KOPT-K1 (cell line): ENCODE results near the gene SLC35F2.
"Not testable (repeated sequence)": the region's sequence is repeated elsewhere in the genome, so short reads cannot be mapped to it uniquely, and the experiment has no call there.

Source experiments
- H3K27ac ChIP-seq: fragments of 200-600 bp; sonication (generic); 2 replicates; pipeline ENCODE4 v1.5.1; 2016; ENCODE audit warnings: antibody characterized with exemption, mild to moderate bottlenecking, low read depth, low read length; ENCODE audit not compliant: poor library complexity, severe bottlenecking
- H3K36me3 ChIP-seq: fragments of 200-600 bp; sonication (generic); 2 replicates; pipeline ENCODE4 v1.5.1; 2017; ENCODE audit warnings: antibody characterized with exemption, mild to moderate bottlenecking, low read length, moderate library complexity; ENCODE audit not compliant: insufficient read depth
- H3K9me3 ChIP-seq: fragments of 200-600 bp; sonication (generic); 2 replicates; pipeline ENCODE4 v1.5.1; 2017; ENCODE audit warnings: antibody characterized with exemption, low read length, mild to moderate bottlenecking; ENCODE audit not compliant: insufficient read depth, poor library complexity, severe bottlenecking

SLC35F2 gene, protein sequence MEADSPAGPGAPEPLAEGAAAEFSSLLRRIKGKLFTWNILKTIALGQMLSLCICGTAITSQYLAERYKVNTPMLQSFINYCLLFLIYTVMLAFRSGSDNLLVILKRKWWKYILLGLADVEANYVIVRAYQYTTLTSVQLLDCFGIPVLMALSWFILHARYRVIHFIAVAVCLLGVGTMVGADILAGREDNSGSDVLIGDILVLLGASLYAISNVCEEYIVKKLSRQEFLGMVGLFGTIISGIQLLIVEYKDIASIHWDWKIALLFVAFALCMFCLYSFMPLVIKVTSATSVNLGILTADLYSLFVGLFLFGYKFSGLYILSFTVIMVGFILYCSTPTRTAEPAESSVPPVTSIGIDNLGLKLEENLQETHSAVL

DNA sequence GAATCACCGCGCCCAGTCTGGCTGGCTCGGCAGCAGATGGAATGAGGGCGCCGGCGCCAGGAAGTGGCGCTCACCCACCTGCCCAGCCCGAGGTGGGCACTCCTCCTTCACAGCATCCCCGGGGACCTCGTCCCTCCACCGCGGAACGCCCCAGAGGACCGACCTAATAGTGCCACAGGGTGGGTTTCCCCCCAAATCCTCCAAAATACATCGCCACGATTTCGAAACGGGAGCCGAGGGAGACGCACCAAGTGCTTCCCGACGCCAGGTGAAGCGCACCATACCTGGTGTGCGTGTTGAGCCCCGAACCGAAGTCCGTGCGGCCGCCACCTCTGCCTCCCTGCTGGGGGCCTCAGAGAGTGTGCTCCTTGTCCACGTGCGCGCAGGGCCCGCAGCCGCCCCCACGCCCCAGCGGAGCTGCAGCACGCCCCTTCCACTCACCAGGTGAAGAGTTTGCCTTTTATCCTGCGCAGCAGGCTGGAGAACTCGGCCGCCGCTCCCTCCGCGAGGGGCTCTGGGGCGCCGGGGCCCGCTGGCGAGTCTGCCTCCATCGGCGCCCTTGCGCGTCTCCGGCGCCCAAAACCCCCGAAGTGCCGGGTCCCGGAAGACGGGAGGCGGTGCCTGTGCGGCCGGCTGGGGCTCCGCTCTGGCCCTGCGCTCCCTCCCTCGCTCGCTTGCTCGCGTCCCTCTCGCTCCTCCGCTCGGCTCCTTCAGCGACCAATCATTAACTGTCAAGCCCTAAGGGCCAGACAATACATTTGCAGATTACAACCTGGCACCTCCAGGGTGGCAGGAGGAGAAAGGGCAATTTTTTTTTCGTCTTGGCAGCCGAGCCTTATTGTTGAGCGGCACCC, at the start of gene SLC35F2:
Gene SLC35F2 (minus strand): TSS at position 571 of the 854 bp plus-strand sequence. CDS start 20 bp downstream, at position 551.
- Histone ChIP-seq H3K9me3 (no peaks in the 10 kb centered on the region), H3K27ac (peak within 1 kb of the TSS; percentile 28), H3K36me3 (no peaks in the 10 kb centered on the region)

DNA sequence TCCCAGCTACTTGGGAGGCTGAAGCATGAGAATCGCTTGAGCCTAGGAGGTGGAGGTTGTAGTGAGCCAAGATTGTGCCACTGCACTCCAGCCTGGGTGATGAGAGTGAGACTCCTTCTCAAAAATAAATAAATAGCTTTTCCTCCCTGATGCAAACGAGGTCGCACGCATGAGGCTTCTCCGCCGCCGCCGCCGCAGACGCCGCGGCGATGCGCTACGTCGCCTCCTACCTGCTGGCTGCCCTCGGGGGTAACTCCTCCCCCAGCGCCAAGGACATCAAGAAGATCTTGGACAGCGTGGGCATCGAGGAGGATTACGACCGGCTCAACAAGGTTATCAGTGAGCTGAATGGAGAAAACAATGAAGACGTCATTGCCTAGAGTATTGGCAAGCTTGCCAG, 49.6 kb upstream of the SLC35F2 start:
- H3K36me3 ChIP-seq, result no peaks in the 10 kb centered on the region
- H3K27ac ChIP-seq, result no peak overlapping the region
- no peaks in the 10 kb centered on the region for H3K9me3 ChIP-seq

- H3K9me3 ChIP-seq, result no peaks in the 10 kb centered on the region
- no peak overlapping the region for H3K27ac ChIP-seq
- no peaks in the 10 kb centered on the region for H3K36me3 ChIP-seq
Measured at GRCh38 chr11:107898270-107898669, 39.7 kb upstream of the SLC35F2 start.

DNA sequence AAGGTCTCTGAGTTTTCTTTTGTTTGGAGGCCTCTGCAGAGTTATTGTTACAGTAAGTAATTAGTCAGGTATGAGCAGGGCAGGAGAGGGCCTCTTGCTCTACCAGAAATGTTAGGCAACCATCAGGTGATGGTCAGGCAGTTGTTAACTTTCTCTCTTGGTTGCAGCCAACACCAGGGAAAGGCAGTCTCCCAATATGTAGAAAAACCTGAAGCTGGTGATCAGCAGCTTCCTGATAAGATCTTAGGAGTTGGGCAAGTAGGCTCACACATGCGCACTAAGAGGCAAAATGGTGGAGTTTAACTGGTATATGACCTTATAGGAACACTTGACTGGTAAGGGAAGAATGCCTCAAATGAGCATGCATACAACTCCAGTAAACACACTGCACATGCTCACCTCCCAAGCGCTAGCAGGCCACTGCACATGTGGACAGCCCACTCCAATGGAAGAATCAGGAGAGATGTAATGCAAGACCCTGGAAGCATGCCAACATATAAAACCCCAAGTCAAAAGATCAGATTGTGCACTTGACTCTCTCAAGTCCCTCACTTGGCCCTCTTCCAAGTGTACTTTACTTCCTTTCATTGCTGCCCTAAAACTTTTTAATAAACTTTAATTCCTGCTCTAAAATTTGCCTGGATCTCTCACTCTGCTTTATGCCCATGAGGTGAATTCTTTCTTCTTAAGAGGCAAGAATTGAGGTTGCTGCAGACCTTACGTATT, 23.7 kb upstream of the SLC35F2 start:
- Histone ChIP-seq H3K36me3 (no peaks in the 10 kb centered on the region), H3K27ac (no peak overlapping the region), H3K9me3 (no peaks in the 10 kb centered on the region)

GRCh38 chr11:107881471-107881870, 22.9 kb upstream of the SLC35F2 start:
- H3K9me3 ChIP-seq, H3K36me3 ChIP-seq, H3K27ac ChIP-seq: not testable (repeated sequence)

- H3K9me3 ChIP-seq, result no peaks in the 10 kb centered on the region
- no peaks in the 10 kb centered on the region for H3K36me3 ChIP-seq
- H3K27ac ChIP-seq, result no peak overlapping the region
Measured at GRCh38 chr11:107876141-107876540, 17.6 kb upstream of the SLC35F2 start.

- H3K9me3 ChIP-seq, result no peaks in the 10 kb centered on the region
- H3K27ac ChIP-seq, result no peak overlapping the region
- no peaks in the 10 kb centered on the region for H3K36me3 ChIP-seq
Measured at GRCh38 chr11:107864591-107864990, 6.0 kb upstream of the SLC35F2 start.

GRCh38 chr11:107860688-107861087, 2.1 kb upstream of the SLC35F2 start:
- Histone ChIP-seq H3K9me3 (no peaks in the 10 kb centered on the region), H3K27ac (no peak overlapping the region), H3K36me3 (no peaks in the 10 kb centered on the region)

GRCh38 chr11:107860240-107860620, 1.6 kb upstream of the SLC35F2 start:
- H3K9me3 ChIP-seq, H3K36me3 ChIP-seq, H3K27ac ChIP-seq: not testable (repeated sequence)

DNA sequence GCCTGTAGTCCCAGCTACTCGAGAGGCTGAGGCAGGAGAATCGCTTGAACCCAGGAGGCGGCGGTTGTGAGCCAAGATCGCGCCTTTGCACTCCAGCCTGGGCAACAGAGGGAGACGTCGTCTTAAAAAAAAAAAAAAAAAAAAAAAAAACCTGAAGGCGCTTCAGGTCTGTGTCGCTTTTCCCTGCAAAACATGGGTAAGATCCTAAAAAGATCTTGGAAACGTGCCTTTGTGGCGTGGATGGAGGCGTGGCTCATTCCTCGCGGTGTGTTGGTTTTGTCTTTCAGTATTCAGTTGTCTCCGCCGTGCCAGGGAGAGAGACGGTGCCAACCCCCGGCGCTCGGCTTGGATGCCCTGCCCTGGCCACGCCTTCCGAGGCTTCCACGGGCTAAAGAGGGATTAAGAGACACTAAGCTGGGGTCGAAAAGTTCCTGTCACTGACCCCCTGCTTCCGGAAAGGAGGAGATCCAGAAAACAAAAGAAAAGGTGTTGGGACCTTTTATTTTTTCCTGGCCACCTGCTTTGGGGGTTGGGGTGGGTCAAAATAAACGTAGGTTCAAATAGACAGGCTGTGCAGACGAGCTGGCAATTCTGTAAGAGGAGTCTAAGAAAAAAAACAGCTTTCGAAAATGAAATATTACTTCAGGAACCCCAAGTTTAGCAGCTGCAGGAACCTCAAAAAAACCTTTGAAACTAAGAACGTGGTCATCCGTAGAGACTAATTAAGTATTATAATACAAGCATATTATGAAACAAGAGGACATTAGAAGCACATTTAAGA, 1.1 kb upstream of the SLC35F2 start:
- no peak overlapping the region for H3K27ac ChIP-seq
- H3K36me3 ChIP-seq, result no peaks in the 10 kb centered on the region
- H3K9me3 ChIP-seq, result no peaks in the 10 kb centered on the region

GRCh38 chr11:107857550-107858216, 904 bp downstream of the SLC35F2 start:
- no peaks in the 10 kb centered on the region for H3K36me3 ChIP-seq
- no peak overlapping the region for H3K27ac ChIP-seq

GRCh38 chr11:107856981-107857517, 1.5 kb downstream of the SLC35F2 start:
- no peaks in the 10 kb centered on the region for H3K9me3 ChIP-seq
- H3K27ac ChIP-seq, result no peak overlapping the region

More at GRCh38 chr11:107857550-107858216, 904 bp downstream of the SLC35F2 start:
- no peaks in the 10 kb centered on the region for H3K9me3 ChIP-seq

GRCh38 chr11:107856180-107856980, 2.2 kb downstream of the SLC35F2 start:
- H3K36me3 ChIP-seq, result no peaks in the 10 kb centered on the region
- no peak overlapping the region for H3K27ac ChIP-seq
- H3K9me3 ChIP-seq, result no peaks in the 10 kb centered on the region

More at GRCh38 chr11:107856981-107857517, 1.5 kb downstream of the SLC35F2 start:
- no peaks in the 10 kb centered on the region for H3K36me3 ChIP-seq
